Measurements from ENCODE around the gene TSHZ2. TPM values are rescaled to one million over a fixed set of nuclear protein-coding genes. Genes with fewer than 3 reads are reported as not detected.

The TSHZ2 gene
- total RNA-seq, 1 experiment from 2014 or later: 0.07 TPM

- DNase-seq: no peak
- H3K4me1 ChIP-seq (ENCODE audit: insufficient read depth, low read length): no peaks in the 10 kb centered on the region
- Mint-ChIP-seq H3K36me3 (ENCODE audit: insufficient read depth in 1 of 3, low read depth in 3 of 3) (no peaks in the 10 kb centered on the region), H3K27ac (no peak overlapping the region), H3K9me3 (no peaks in the 10 kb centered on the region), H3K4me3 (no peak overlapping the region), H3K4me1 (peaks cover 2 to 3% of the 10 kb centered on the region in 2 experiments; a peak in 3 of 4 replicates), H3K27me3 (ENCODE audit: low read depth) (no peaks in the 10 kb centered on the region; the same call in 1 of the 2 replicates)
- no peak overlapping the region for H2BK15ac ChIP-seq (ENCODE audit: low read depth, low read length)
- H3K79me2 ChIP-seq (ENCODE audit: insufficient read depth, low read length): no peaks in the 10 kb centered on the region
- H4K20me1 ChIP-seq (ENCODE audit: control insufficient read depth, insufficient read depth, insufficient read length): no peaks in the 10 kb centered on the region
- H2AK5ac ChIP-seq (ENCODE audit: insufficient read length, low read length): no peak overlapping the region
- H4K91ac ChIP-seq (ENCODE audit: insufficient read length, low read depth, low read length): no peak overlapping the region
- no peak overlapping the region for H3T11ph ChIP-seq (ENCODE audit: low read length)
- no peak overlapping the region for H3K4me2 ChIP-seq (ENCODE audit: insufficient read depth, insufficient read length, low read length)
- no peaks in the 10 kb centered on the region for H3K9me3 ChIP-seq (ENCODE audit: control insufficient read depth, low read depth, low read length)
- no peak overlapping the region for H2BK20ac ChIP-seq (ENCODE audit: low read depth, low read length, poor library complexity, severe bottlenecking)
- no peak overlapping the region for H3K14ac ChIP-seq (ENCODE audit: insufficient read depth, low read length)
- H3K56ac ChIP-seq (ENCODE audit: insufficient read length, low read depth, low read length): no peak overlapping the region
- no peak overlapping the region for H4K5ac ChIP-seq (ENCODE audit: insufficient read length, low read depth, low read length)
- no peak overlapping the region for H3K9ac ChIP-seq (ENCODE audit: extremely low read depth, insufficient read length, low read length)
- no peak overlapping the region for H3K27ac ChIP-seq (ENCODE audit: insufficient read length, low read depth, low read length)
- no peak overlapping the region for H2BK5ac ChIP-seq (ENCODE audit: insufficient read length, low read length)
- H2BK120ac ChIP-seq (ENCODE audit: low read depth, low read length, poor library complexity, severe bottlenecking): no peak overlapping the region
- H3K23me2 ChIP-seq (ENCODE audit: insufficient read length, low read depth, low read length, poor library complexity, severe bottlenecking): no peaks in the 10 kb centered on the region
- no peak for TF ChIP-seq CTCF (conservative IDR thresholded peaks at IDR 0.05)
- H3K27me3 ChIP-seq (ENCODE audit: insufficient read depth, low read length): no peaks in the 10 kb centered on the region
- H3K23ac ChIP-seq (ENCODE audit: insufficient read length, low read depth, low read length): no peak overlapping the region
- no peaks in the 10 kb centered on the region for H3K79me1 ChIP-seq (ENCODE audit: insufficient read depth, low read depth, low read length, poor library complexity, severe bottlenecking)
- H4K8ac ChIP-seq (replicated peaks; ENCODE audit: insufficient read length, low read depth, low read length): no peak overlapping the region
- H2AFZ ChIP-seq (ENCODE audit: low read length): no peak overlapping the region
- no peak overlapping the region for H2BK12ac ChIP-seq (ENCODE audit: insufficient read length, low read depth, low read length)
- WGBS (ENCODE audit: extremely low coverage, insufficient read length, low lambda C conversion rate): no CpG with 5 or more reads among the region's 13 CpGs
- no peak overlapping the region for H3K18ac ChIP-seq (ENCODE audit: insufficient read length, low read depth, low read length)
- H3K4ac ChIP-seq (ENCODE audit: low read depth, low read length): no peak overlapping the region
Observed at GRCh38 chr20:53301869-53302268, 329.7 kb downstream of the TSHZ2 start.

Data from H9 (cell line).